Skin epidermis (tissue), 12 donors: ENCODE measurements around the gene DUSP1.

Experiments used
- H3K27ac ChIP-seq, 21 experiments: fragments of 200-600 bp; sonication (generic) in 11 of 21; one replicate each; pipeline ENCODE4 v1.5.0; 2020; ENCODE audit warnings: mild to moderate bottlenecking in 3 of 21, inconsistent platforms in 2 of 21, moderate library complexity in 2 of 21
- H3K4me3 ChIP-seq, 7 experiments: fragments of 200-600 bp; sonication (generic) in 2 of 7; one replicate each; pipeline ENCODE4 v1.5.0; 2020; ENCODE audit warnings: inconsistent platforms in 2 of 7, mild to moderate bottlenecking in 2 of 7, moderate library complexity in 1 of 7

Gene DUSP1

GRCh38 chr5:172718527-172719114, 52.4 kb downstream of the DUSP1 start:
- no peak overlapping the region for H3K27ac ChIP-seq
- no peak overlapping the region for H3K4me3 ChIP-seq
